Measurements from ENCODE around the gene NBPF11.
"Not testable (repeated sequence)": the region's sequence is repeated elsewhere in the genome, so short reads cannot be mapped to it uniquely, and the experiment has no call there.

NBPF11 gene

GRCh38 chr1:148160343-148161052 lies 8.4 kb upstream of the NBPF11 start:
- TF ChIP-seq, protein P1, sequence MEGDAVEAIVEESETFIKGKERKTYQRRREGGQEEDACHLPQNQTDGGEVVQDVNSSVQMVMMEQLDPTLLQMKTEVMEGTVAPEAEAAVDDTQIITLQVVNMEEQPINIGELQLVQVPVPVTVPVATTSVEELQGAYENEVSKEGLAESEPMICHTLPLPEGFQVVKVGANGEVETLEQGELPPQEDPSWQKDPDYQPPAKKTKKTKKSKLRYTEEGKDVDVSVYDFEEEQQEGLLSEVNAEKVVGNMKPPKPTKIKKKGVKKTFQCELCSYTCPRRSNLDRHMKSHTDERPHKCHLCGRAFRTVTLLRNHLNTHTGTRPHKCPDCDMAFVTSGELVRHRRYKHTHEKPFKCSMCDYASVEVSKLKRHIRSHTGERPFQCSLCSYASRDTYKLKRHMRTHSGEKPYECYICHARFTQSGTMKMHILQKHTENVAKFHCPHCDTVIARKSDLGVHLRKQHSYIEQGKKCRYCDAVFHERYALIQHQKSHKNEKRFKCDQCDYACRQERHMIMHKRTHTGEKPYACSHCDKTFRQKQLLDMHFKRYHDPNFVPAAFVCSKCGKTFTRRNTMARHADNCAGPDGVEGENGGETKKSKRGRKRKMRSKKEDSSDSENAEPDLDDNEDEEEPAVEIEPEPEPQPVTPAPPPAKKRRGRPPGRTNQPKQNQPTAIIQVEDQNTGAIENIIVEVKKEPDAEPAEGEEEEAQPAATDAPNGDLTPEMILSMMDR (conservative IDR thresholded peaks at IDR 0.05) = no peak
- H3K27ac ChIP-seq = no peak overlapping the region

DNA sequence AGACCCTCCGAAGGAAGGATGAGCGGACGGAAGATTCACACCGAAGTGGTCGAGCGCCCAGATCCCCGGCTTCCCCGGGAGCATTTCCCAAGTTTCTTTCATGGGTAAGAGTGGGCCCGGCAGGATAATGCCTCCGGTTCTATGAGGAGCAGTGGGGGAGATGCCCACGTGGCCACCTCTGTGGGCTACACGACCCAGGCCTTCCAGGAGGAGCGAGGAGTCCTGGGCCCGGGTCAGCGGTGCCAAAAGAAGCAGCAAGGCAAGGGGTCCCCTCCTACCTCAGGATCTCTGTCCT lies 7.9 kb upstream of the NBPF11 start:
- TF ChIP-seq, protein P1 (conservative IDR thresholded peaks at IDR 0.05) = no peak
- no peak overlapping the region for H3K27ac ChIP-seq

- TF ChIP-seq, protein P1 (conservative IDR thresholded peaks at IDR 0.05) = no peak
- no peak overlapping the region for H3K27ac ChIP-seq
These were observed 6.4 kb upstream of the NBPF11 start for GRCh38 chr1:148158341-148159003.

DNA sequence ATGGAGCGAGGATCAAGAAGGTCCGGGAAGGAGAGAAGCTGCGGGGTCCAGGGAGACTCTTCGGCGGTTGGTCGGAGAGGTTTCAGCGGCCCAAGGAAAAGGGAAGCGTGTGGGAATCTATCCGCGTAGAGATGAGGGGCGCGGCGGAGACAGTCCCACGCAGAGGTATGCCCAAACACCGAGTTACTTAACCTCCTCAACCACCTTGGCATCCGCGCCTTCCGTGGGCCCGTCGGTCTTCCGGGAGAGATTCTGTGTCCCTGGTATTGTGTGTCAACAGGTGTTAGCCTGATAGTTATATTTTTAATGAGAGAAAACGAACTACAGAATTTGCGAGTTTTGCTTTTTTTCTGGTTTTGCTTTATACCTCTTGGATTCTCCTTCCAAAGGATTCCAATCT lies 5.7 kb upstream of the NBPF11 start:
- H3K27ac ChIP-seq = not testable (repeated sequence)

DNA sequence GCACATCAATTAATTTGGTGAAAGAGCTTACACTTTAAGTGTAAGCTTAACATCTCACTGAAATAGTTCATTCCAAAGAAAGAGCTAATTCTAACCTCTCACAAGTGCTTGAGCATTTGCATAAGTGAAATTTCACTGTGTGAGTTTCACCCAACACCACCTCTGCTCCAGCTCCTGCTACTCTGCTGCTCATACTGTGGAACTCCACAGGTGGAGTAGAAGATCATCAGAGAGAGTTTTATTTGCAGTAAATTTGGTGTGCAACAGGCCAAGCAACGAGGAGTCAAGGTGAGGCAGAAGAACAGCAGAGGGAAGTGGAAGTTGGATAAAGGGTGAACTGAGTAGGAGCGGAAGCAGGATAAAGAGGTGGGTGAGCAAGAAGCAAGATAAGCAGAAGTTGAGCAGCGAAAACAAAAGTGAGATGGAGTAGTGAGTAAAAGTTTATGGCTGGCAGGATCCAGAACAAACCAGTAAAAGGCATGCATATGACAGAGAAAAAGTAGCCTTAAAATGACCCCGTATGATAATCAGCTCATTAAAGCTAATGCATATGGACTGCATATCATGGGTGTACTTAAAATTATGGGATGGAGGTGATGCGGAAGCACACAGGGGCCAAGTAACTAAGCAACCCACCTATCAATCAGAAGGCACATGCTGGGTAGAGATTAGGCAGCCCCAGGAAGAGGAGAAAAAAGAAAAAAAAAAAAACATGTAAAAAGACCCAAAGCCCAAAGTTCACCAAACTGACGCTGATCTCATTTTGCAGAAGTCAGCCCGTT lies 3.6 kb upstream of the NBPF11 start:
- H3K27ac ChIP-seq = not testable (repeated sequence)

- H3K27ac ChIP-seq = peak overlapping the region; percentile 73
These were observed 714 bp upstream of the NBPF11 start for GRCh38 chr1:148152795-148153194.

DNA sequence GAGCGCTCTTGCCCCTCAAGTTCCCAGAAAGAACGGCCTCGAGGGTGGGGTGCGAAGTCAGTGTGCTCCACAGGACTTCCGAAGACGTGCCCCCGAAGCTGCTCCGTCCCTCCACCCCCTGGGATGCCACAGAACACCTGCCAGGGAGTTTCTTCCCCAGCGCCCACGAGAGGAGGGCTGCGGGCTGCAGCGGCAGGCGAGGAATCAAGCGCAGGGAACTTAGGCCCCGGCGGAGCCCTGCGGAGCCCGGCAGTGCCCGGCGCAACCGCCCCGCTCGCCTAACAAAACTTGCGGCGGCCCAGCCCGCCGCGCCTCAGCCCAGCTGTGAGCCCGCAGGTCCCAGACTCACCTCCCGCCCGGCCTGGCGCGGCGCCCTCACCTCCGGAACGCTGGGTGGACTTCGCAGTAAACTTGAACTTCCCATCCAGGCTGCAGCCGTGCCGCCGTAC lies 686 bp downstream of the NBPF11 start:
- H3K27ac ChIP-seq = peak overlapping the region; percentile 73

DNA sequence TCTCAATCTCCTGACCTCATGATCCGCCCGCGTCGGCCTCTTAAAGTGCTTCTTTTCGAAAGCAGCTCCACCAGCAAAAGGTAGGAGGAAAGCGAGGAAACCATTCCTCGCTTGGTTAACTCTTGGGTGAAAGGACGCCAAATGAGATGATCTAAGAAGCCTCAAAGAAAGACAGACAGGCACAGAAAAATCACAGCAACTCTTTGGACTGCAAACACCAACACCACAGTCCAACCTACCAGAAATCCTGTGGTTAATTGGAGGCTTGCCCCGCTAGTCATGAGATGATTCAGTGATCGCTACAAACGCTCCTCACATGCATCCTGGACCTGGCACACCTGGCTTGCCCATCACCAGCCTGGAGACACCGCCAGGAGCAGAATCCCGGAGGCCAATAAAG lies 1.1 kb downstream of the NBPF11 start:
- peak overlapping the region; percentile 73 for H3K27ac ChIP-seq

DNA sequence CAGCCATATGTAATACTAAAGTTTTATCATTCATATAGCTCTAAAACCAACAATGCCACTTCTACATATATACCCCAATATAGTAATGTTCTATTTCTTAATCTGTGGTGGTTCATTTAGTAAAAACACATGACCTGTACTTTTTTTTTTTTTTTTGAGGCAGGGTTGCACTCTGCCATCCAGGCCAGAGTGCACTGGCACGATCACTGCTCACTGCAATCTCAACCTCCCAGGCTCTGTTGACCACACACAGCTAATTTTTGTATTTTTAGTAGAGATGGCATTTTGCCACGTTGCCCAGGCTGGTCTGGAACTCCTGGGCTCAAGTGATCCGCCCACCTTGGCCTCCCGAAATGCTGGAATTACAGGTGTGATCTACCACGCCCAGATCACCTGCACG lies 2.1 kb downstream of the NBPF11 start:
- H3K27ac ChIP-seq = not testable (repeated sequence)

DNA sequence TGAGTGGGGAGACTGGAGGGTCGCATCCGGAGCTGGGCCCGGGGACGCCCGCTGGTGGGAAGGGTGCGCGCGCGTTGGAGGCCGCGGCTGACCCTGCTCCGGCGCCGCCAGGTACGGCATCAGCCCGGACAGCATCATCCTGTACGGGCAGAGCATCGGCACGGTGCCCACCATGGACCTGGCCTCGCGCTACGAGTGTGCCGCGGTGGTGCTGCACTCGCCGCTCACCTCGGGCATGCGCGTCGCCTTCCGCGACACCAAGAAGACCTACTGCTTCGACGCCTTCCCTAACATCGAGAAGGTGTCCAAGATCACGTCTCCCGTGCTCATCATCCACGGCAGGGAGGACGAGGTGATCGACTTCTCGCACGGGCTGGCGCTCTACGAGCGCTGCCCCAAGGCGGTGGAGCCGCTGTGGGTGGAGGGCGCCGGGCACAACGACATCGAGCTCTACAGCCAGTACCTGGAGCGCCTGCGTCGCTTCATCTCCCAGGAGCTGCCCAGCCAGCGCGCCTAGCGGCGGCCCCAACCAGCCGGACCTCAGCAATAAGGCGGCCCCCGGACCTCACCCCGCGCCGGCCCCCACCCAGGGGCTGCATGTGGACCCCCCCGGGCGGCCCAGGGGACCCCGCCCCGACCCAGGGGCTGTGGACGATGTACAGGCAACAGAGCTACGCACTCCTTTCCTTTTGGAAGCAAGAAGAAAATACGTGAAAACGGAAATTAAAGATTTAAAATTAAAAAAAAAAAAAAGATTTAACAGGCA lies 2.8 kb downstream of the NBPF11 start:
- not testable (repeated sequence) for H3K27ac ChIP-seq

GRCh38 chr1:148147052-148147838 lies 4.8 kb downstream of the NBPF11 start:
- not testable (repeated sequence) for H3K27ac ChIP-seq

- not testable (repeated sequence) for H3K27ac ChIP-seq
These were observed 5.7 kb downstream of the NBPF11 start for GRCh38 chr1:148146191-148146997.

DNA sequence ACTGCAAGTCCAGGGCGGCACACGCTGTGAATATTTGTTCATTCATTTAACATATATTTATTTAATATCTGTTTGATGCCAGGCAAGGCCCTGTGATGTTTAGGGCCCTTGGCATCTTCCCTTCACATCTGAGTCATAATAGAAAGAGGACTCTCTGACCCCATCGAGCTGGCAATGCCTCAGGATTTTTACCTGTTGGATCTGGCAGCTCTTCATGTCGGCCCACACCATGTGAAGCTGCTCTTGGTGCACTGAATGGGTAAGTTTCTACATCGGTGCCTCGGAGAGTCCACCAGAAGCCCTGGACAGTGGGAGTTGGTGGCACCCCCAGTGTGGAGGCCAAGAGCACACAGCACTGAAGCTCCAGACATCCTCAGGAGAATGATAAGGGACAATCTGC lies 8.9 kb downstream of the NBPF11 start:
- H3K27ac ChIP-seq = not testable (repeated sequence)

DNA sequence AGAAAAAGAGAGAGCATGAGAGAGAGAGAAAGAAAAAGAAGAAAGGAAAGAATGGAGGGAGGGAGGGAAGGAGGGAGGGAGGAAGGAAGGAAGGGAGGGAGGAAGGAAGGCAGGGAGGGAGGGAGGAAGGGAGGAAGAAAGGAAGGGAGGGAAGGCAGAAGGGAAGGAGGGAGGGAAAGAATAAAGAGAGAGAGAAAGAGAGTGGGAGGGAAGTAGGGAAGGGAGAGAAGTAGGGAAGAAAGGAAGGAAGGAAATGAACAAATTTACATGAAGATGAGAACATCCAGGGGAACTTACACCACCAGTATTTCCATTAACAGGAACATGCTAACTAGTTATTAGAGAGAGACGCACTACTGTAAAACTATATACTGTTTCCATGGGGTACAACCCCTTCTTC lies 10.1 kb downstream of the NBPF11 start:
- H3K27ac ChIP-seq = not testable (repeated sequence)

- not testable (repeated sequence) for H3K27ac ChIP-seq
These were observed 13.5 kb downstream of the NBPF11 start for GRCh38 chr1:148138606-148139005.

GRCh38 chr1:148122341-148122740 lies 29.7 kb downstream of the NBPF11 start:
- H3K27ac ChIP-seq = not testable (repeated sequence)

Measured in VCaP (cell line).